SK-N-SH (cell line): ENCODE data around the gene USP25. TPM values are rescaled to one million over a fixed set of nuclear protein-coding genes. Genes with fewer than 3 reads are reported as not detected.

Experiments
- CTCF ChIA-PET: fragments of 300-600, 350-600 bp; formaldehyde crosslinking; extraction: SDS; loops from one replicate; lab custom pipeline; 2021; lab: Yijun Ruan, JAX
- POLR2A ChIA-PET: fragments of 350-600 bp; sonication (Branson Sonifier 250); formaldehyde crosslinking; extraction: SDS; loops from one replicate; lab custom pipeline; 2020; ENCODE audit warnings: antibody characterized with exemption, inconsistent platforms; lab: Yijun Ruan, JAX
- DNase-seq: peaks from one replicate; pipeline ENCODE4 v3.0.0; 2012
- H2AFZ ChIP-seq: fragments of 200-600 bp; sonication (generic); 2 replicates; pipeline ENCODE4 v1.8.1; 2016; ENCODE audit warnings: antibody characterized with exemption, mild to moderate bottlenecking, low read depth
- H3F3A ChIP-seq: fragments of 200-600 bp; sonication (generic); replicated peaks from 2 replicates; pipeline ENCODE3; 2016; ENCODE audit warnings: antibody characterized with exemption, mild to moderate bottlenecking; ENCODE audit not compliant: insufficient read depth
- H3K27ac ChIP-seq, 2 experiments: fragments of 200-500 bp in 1 of 2; fragments of 200-600 bp in 1 of 2; sonication (Bioruptor generic) in 1 of 2; sonication (generic), shearing (Covaris generic) in 1 of 2; 2 replicates each; pipeline versions ENCODE4 v1.5.1 to v1.6.1; 2014 to 2016; ENCODE audit warnings: low read depth in 2 of 2, inconsistent platforms in 1 of 2, low read length in 1 of 2, mild to moderate bottlenecking in 1 of 2, mixed read lengths in 1 of 2
- H3K27me3 ChIP-seq: fragments of 200-600 bp; sonication (generic), shearing (Covaris generic); 2 replicates; pipeline ENCODE4 v1.6.1; 2016; ENCODE audit warnings: mixed run types; ENCODE audit not compliant: insufficient read depth
- H3K36me3 ChIP-seq, 2 experiments: fragments of 200-500 bp in 1 of 2; fragments of 200-600 bp in 1 of 2; sonication (Bioruptor generic) in 1 of 2; sonication (generic) in 1 of 2; replicated peaks in 1 of 2; 2 replicates each; pipeline versions ENCODE3 to v1.5.1; 2014 to 2016; ENCODE audit warnings: low read length in 1 of 2, mild to moderate bottlenecking in 1 of 2; ENCODE audit not compliant: insufficient read depth in 2 of 2, control insufficient read depth in 1 of 2
- H3K4me1 ChIP-seq, 2 experiments: fragments of 200-500 bp in 1 of 2; fragments of 200-600 bp in 1 of 2; sonication (Bioruptor generic) in 1 of 2; sonication (generic), shearing (Covaris generic) in 1 of 2; 2 replicates each; pipeline versions ENCODE4 v1.5.1 to v1.6.1; 2014 to 2016; ENCODE audit warnings: low read depth in 1 of 2, low read length in 1 of 2, mixed run types in 1 of 2; ENCODE audit not compliant: insufficient read depth in 2 of 2, control insufficient read depth in 1 of 2
- H3K4me2 ChIP-seq: fragments of 200-600 bp; sonication (generic), shearing (Covaris generic); 2 replicates; pipeline ENCODE4 v1.6.1; 2017; ENCODE audit warnings: mixed run types
- H3K4me3 ChIP-seq, 2 experiments: fragments of 200-500 bp in 1 of 2; fragments of 200-600 bp in 1 of 2; sonication (Bioruptor generic) in 1 of 2; sonication (generic), shearing (Covaris generic) in 1 of 2; 2 replicates each; pipeline versions ENCODE4 v1.5.1 to v1.8.1; 2014 to 2016; ENCODE audit warnings: low read depth in 2 of 2, inconsistent platforms in 1 of 2, low read length in 1 of 2, mild to moderate bottlenecking in 1 of 2, mixed read lengths in 1 of 2, moderate library complexity in 1 of 2
- H3K79me2 ChIP-seq: fragments of 200-600 bp; sonication (generic); 2 replicates; pipeline ENCODE4 v1.8.1; 2017; ENCODE audit warnings: mild to moderate bottlenecking; ENCODE audit not compliant: insufficient read depth
- H3K9ac ChIP-seq: fragments of 200-600 bp; sonication (generic); 2 replicates; pipeline ENCODE4 v1.6.1; 2017; ENCODE audit warnings: mixed run types
- H3K9me2 ChIP-seq: fragments of 200-600 bp; sonication (generic); 2 replicates; pipeline ENCODE4 v1.6.1; 2017; ENCODE audit warnings: mixed run types
- H3K9me3 ChIP-seq: fragments of 200-600 bp; sonication (generic); 2 replicates; pipeline ENCODE4 v1.6.1; 2017; ENCODE audit warnings: mixed run types, mild to moderate bottlenecking, moderate library complexity
- H4K20me1 ChIP-seq: fragments of 200-600 bp; sonication (generic); 2 replicates; pipeline ENCODE4 v1.6.1; 2017; ENCODE audit warnings: mild to moderate bottlenecking, mixed run types; ENCODE audit not compliant: insufficient read depth
- CHD2 ChIP-seq: fragments of 150-350 bp; IDR thresholded peaks from 2 replicates; pipeline ENCODE4 v1.6.1; 2018; ENCODE audit warnings: low read length; ENCODE audit not compliant: partially characterized antibody
- FOSL2 ChIP-seq: IDR thresholded peaks from 2 replicates; pipeline ENCODE4 v1.4.0; 2012; ENCODE audit warnings: low read depth, mild to moderate bottlenecking, moderate library complexity, borderline replicate concordance
- FOXM1 ChIP-seq: IDR thresholded peaks from 2 replicates; pipeline ENCODE4 v1.4.0; 2012; ENCODE audit warnings: low read depth, mild to moderate bottlenecking
- GATA2 ChIP-seq: sonication (generic); formaldehyde crosslinking; IDR thresholded peaks from 2 replicates; pipeline ENCODE4 v1.5.0; 2020; ENCODE audit warnings: mild to moderate bottlenecking, missing genetic modification reagents
- IRF3 ChIP-seq: fragments of 150-350 bp; IDR thresholded peaks from 2 replicates; pipeline ENCODE4 v1.6.1; 2016; ENCODE audit warnings: mild to moderate bottlenecking, low read depth, low read length
- JUND ChIP-seq: IDR thresholded peaks from 2 replicates; pipeline ENCODE4 v1.4.0; 2012
- MEF2A ChIP-seq: IDR thresholded peaks from 2 replicates; pipeline ENCODE4 v1.4.0; 2012; ENCODE audit warnings: low read depth, borderline replicate concordance
- MXI1 ChIP-seq: IDR thresholded peaks from 2 replicates; pipeline ENCODE4 v1.6.1; 2012; ENCODE audit warnings: mild to moderate bottlenecking, low read depth, low read length, improper control_type of control experiment
- NFIC ChIP-seq: IDR thresholded peaks from 2 replicates; pipeline ENCODE4 v1.4.0; 2012; ENCODE audit warnings: borderline replicate concordance
- NRF1 ChIP-seq: IDR thresholded peaks from 2 replicates; pipeline ENCODE4 v1.6.1; 2012; ENCODE audit warnings: low read depth, mild to moderate bottlenecking, low read length
- POLR2AphosphoS5 ChIP-seq: IDR thresholded peaks from 2 replicates; pipeline ENCODE4 v1.6.1; 2012; ENCODE audit warnings: low read depth, low read length
- RAD21 ChIP-seq: IDR thresholded peaks from 2 replicates; pipeline ENCODE4 v1.6.1; 2012; ENCODE audit warnings: mild to moderate bottlenecking, low read length
- RCOR1 ChIP-seq: fragments of 150-350 bp; IDR thresholded peaks from 2 replicates; pipeline ENCODE4 v1.6.1; 2017; ENCODE audit warnings: antibody characterized with exemption, low read length
- RXRA ChIP-seq: IDR thresholded peaks from 2 replicates; pipeline ENCODE4 v1.4.0; 2012; ENCODE audit warnings: low read depth, mild to moderate bottlenecking, borderline replicate concordance
- SIN3A ChIP-seq: IDR thresholded peaks from 2 replicates; pipeline ENCODE4 v1.6.1; 2012; ENCODE audit warnings: low read depth, mild to moderate bottlenecking, low read length, moderate library complexity, borderline replicate concordance
- TAF1 ChIP-seq: IDR thresholded peaks from 2 replicates; pipeline ENCODE4 v1.6.1; 2012; ENCODE audit warnings: low read depth, mild to moderate bottlenecking, low read length, moderate library complexity, borderline replicate concordance
- TEAD4 ChIP-seq: IDR thresholded peaks from 2 replicates; pipeline ENCODE4 v1.4.0; 2012; ENCODE audit warnings: mild to moderate bottlenecking, borderline replicate concordance; ENCODE audit not compliant: insufficient read depth
- USF1 ChIP-seq: IDR thresholded peaks from 2 replicates; pipeline ENCODE4 v1.4.0; 2012; ENCODE audit warnings: low read depth, borderline replicate concordance
- USF2 ChIP-seq: fragments of 150-350 bp; IDR thresholded peaks from 2 replicates; pipeline ENCODE4 v1.6.1; 2017; ENCODE audit warnings: antibody characterized with exemption, low read length, low read depth, borderline replicate concordance
- YY1 ChIP-seq: IDR thresholded peaks from 2 replicates; pipeline ENCODE4 v1.4.0; 2012; ENCODE audit warnings: low read depth, mild to moderate bottlenecking
- WGBS: methylation state at CpG from one replicate; pipeline ENCODE4 v1.1.6; 2017; ENCODE audit warnings: low lambda C conversion rate; 5-methylcytosine and 5-hydroxymethylcytosine counted together
- polyA plus RNA-seq, 3 experiments: library from polyadenylated mRNA; depleted of rRNA; stranded (reverse); fragments of >200 nt; gene quantifications; 2 replicates each; pipeline ENCODE4 v1.2.3, GENCODE V29; 2012
- TF ChIP-seq, protein P1 (sequence below): IDR thresholded peaks from 2 replicates; pipeline ENCODE4 v1.4.0; 2012; ENCODE audit warnings: low read depth, borderline replicate concordance
- TF ChIP-seq, protein P2 (sequence below): IDR thresholded peaks from 2 replicates; pipeline ENCODE4 v1.4.0; 2012; ENCODE audit warnings: low read depth
- TF ChIP-seq, protein P3 (sequence below): IDR thresholded peaks from 2 replicates; pipeline ENCODE4 v1.6.1; 2012; ENCODE audit warnings: mild to moderate bottlenecking, low read depth, low read length, moderate library complexity

Gene USP25
- polyA plus RNA-seq, 1 of the 3 experiments (the other 2 are of a cell fraction): 4.6 TPM

- no peak for TF ChIP-seq YY1
- TF ChIP-seq, protein P1, sequence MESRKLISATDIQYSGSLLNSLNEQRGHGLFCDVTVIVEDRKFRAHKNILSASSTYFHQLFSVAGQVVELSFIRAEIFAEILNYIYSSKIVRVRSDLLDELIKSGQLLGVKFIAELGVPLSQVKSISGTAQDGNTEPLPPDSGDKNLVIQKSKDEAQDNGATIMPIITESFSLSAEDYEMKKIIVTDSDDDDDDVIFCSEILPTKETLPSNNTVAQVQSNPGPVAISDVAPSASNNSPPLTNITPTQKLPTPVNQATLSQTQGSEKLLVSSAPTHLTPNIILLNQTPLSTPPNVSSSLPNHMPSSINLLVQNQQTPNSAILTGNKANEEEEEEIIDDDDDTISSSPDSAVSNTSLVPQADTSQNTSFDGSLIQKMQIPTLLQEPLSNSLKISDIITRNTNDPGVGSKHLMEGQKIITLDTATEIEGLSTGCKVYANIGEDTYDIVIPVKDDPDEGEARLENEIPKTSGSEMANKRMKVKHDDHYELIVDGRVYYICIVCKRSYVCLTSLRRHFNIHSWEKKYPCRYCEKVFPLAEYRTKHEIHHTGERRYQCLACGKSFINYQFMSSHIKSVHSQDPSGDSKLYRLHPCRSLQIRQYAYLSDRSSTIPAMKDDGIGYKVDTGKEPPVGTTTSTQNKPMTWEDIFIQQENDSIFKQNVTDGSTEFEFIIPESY: no peak
- TF ChIP-seq, protein P2, sequence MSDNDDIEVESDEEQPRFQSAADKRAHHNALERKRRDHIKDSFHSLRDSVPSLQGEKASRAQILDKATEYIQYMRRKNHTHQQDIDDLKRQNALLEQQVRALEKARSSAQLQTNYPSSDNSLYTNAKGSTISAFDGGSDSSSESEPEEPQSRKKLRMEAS: no peak
- TF ChIP-seq MXI1: no peak
- no peak for TF ChIP-seq MEF2A
- no peak for TF ChIP-seq RAD21
- TF ChIP-seq IRF3: no peak
Observed at GRCh38 chr21:15809065-15809464, 79.3 kb downstream of the USP25 start (continued).

DNA sequence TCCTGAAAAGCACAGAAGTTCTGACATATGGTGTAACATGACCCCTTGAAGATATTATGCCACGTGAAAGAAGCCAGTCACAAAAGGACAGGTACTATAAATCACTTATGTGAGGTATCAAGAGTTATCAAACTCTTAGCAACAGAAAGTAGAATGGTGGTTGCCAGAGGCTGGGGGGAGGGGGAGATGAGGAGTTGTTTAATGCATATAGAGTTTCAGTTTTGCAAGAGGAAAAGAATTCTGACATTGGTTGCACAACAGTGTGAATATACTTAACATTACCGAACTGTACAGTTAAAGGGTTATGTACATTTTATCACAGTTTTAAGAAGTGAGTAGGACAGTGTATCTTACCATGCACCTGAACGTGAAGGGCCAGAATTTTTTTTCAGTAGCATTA is 80.0 kb downstream of the USP25 start:
- no peak overlapping the region for H3K4me2 ChIP-seq
- TF ChIP-seq GATA2 (CRISPR knock-in tag) (no peak), TEAD4 (no peak), POLR2AphosphoS5 (no peak), SIN3A (no peak), MEF2A (no peak), RCOR1 (no peak), CHD2 (no peak), JUND (no peak), FOSL2 (no peak), RXRA (no peak), FOXM1 (no peak), TAF1 (no peak), USF2 (no peak), USF1 (no peak), NRF1 (no peak), MXI1 (no peak), NFIC (no peak)
- TF ChIP-seq, protein P3, sequence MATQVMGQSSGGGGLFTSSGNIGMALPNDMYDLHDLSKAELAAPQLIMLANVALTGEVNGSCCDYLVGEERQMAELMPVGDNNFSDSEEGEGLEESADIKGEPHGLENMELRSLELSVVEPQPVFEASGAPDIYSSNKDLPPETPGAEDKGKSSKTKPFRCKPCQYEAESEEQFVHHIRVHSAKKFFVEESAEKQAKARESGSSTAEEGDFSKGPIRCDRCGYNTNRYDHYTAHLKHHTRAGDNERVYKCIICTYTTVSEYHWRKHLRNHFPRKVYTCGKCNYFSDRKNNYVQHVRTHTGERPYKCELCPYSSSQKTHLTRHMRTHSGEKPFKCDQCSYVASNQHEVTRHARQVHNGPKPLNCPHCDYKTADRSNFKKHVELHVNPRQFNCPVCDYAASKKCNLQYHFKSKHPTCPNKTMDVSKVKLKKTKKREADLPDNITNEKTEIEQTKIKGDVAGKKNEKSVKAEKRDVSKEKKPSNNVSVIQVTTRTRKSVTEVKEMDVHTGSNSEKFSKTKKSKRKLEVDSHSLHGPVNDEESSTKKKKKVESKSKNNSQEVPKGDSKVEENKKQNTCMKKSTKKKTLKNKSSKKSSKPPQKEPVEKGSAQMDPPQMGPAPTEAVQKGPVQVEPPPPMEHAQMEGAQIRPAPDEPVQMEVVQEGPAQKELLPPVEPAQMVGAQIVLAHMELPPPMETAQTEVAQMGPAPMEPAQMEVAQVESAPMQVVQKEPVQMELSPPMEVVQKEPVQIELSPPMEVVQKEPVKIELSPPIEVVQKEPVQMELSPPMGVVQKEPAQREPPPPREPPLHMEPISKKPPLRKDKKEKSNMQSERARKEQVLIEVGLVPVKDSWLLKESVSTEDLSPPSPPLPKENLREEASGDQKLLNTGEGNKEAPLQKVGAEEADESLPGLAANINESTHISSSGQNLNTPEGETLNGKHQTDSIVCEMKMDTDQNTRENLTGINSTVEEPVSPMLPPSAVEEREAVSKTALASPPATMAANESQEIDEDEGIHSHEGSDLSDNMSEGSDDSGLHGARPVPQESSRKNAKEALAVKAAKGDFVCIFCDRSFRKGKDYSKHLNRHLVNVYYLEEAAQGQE: no peak

More for the DNA sequence above, 80.0 kb downstream of the USP25 start:
- Histone ChIP-seq H3K27ac (no peak overlapping the region), H3K4me1 (no peaks in the 10 kb centered on the region; a peak in 2 of 4 replicates), H3K36me3 (peaks cover 2 to 9% of the 10 kb centered on the region in 2 experiments), H2AFZ (no peak overlapping the region), H3K4me3 (no peak overlapping the region), H3K9me2 (no peaks in the 10 kb centered on the region), H3K27me3 (no peaks in the 10 kb centered on the region), H4K20me1 (no peaks in the 10 kb centered on the region), H3K79me2 (no peaks in the 10 kb centered on the region), H3K9me3 (no peaks in the 10 kb centered on the region), H3F3A (no peaks in the 10 kb centered on the region), H3K9ac (no peak overlapping the region)
- ChIA-PET CTCF (no interaction called here), POLR2A (no interaction called here)
- DNase-seq: no peak
- WGBS: 83% methylated on average over 3 of the region's 3 CpGs
